Right renal pelvis (tissue), 4 donors: ENCODE results near the gene TBX18. TPM values are rescaled to one million over a fixed set of nuclear protein-coding genes. Genes with fewer than 3 reads are reported as not detected.

Source experiments
- DNase-seq, 4 donors: peaks; one replicate each; pipeline ENCODE4 v3.0.0-alpha.2; 2013; ENCODE audit warnings: low read depth in 4 of 4, low spot score in 3 of 4, missing footprints in 1 of 4
- polyA plus RNA-seq, 4 donors: library from polyadenylated mRNA; unstranded; fragments of 120-200 nt; gene quantifications; one replicate each; pipeline ENCODE4 v1.2.1, GENCODE V29; 2013; ENCODE audit not compliant: insufficient read length in 4 of 4

The TBX18 gene
- polyA plus RNA-seq, 4 donors, result 7.1 to 11.4 (median 10.0) TPM

GRCh38 chr6:84773431-84774156 lies 9.2 kb upstream of the TBX18 start:
- DNase-seq, result no peak

GRCh38 chr6:84773133-84773430 lies 8.7 kb upstream of the TBX18 start:
- DNase-seq, result no peak

- DNase-seq, result no peak
Measured at GRCh38 chr6:84772428-84773132, 8.2 kb upstream of the TBX18 start.

- DNase-seq, result no peak
Measured at GRCh38 chr6:84771756-84772356, 7.5 kb upstream of the TBX18 start.

- DNase-seq, result no peak
Measured at GRCh38 chr6:84771125-84771755, 6.8 kb upstream of the TBX18 start.

DNA sequence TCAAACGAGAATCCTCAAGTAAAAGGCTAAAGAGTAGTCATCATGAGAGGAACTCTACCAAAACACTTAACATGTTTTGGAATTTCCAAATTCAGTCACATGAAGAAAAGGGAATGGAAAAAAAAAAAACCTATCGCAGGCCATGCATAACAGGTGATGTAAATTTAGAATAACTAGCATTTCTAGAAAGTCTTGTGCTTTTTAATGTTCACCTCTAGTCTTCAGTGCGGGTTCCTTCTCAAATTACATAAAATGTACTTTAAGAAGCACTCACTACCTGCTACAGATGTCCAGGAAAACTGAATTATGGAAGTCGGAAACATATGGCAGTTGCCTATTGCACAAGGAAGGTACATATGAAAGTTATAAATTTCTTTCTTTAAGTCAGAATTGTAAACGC lies 6.1 kb upstream of the TBX18 start:
- DNase-seq, result no peak

DNA sequence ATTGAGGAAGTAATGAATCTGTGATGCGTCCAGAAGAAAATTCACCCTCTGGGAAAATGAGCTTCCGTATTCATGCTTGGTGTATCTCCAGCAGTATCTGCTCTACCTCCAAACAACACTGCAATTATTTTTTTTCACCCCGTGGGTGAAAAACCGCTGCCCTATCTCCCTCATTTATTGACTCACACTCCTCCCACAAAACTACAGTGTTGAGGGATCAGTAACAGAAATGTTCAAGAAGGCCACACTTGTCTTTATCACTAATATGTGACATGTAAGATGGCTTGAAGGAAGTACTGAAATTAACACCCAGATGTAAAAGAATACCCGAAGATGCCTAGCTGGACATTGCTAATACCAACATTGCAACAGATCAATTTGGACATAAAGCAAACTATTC lies 4.9 kb upstream of the TBX18 start:
- no peak for DNase-seq

GRCh38 chr6:84768442-84769174 lies 4.2 kb upstream of the TBX18 start:
- DNase-seq, result no peak

- DNase-seq, result no peak
Measured at GRCh38 chr6:84767526-84768201, 3.3 kb upstream of the TBX18 start.

DNA sequence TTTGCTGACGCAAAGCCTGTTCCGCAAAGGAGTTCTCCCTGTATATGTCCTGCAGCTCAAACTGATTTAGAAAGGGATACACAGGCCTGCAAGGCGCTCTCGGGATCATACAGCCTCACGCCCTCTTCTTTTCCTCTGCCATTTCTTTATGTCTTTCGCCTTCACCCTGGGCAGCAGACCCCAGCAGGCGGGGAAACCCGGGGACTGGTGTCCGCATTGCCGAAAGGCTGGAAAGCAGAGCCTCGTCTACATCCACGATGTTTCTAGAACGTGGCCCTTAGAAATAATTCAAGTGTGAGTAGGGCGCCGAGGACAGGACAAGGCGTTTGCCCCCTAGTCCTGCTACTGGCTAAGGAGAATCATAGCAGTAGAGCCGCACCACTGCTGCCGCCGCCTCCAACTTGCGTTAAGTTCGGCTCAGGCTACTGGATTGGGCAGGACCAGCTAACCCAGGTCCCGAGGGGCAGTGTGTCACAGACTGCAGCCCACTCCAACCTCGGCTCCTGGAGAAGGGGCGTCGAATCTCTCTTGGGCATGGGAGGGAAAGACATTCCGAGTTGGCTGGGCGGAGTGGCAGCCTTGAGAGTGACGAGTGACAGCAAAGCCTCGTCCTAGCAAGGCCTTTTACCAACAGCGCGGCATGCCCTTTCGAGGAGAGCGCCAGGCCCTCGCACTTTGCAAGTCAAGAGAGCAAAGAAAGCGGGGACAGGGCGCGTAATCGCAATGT lies 2.6 kb upstream of the TBX18 start:
- no peak for DNase-seq

DNA sequence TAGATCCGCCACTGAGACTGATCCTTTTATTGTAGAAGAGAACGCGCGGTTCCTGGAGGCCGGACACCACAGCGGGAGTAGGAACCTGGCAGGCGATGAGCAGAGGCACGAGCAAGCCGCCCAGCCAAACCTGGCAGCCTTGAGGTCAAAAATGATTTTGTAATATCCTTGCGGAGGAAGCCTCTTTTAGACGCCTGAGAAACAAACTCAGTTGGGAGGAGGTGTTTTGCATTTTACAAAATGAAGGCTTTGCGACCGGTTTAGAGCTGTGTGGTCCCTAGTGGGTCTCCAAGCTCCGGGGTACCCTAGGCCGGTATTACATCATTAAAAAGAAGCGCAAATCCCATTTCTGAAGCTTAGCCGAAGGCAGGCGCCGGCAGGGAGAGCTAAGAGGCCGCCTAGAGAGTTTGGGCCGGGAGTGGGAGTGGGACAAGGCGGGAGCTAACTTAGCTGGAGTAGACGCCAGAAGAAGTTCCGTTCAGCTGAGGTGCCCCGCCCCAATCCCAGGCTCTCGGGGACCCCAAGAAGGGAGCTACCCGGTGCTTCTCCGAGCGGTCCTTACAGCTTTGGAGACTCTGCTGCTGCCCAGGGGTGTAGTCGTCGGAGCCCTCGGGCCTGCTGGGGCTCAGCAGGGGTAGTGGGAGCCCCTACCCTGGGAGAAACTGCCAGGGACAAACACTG lies 1.9 kb upstream of the TBX18 start:
- no peak for DNase-seq

DNA sequence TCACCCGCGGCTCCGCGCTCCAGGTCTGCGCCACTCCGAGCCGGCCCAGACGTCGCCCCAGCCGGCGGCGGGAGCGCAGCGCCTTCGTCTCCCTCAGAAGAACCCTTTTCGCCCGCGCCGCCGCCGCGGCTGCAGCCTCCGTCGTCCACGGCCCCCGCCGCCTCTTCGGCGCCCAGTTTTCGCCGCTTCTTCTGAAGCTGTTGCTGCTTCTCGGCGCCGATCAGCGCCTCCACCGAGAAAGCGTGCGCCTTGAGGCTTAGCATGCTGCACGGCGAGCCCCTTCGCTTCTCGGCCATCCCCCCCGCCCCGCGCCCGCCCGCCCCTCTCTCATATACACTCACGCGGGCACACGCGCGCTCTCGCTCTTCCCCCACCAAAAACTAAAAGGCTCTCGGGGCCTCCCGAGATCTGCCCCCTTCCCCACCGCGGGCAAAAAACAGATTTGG lies 489 bp downstream of the TBX18 start:
- DNase-seq, result no peak

GRCh38 chr6:84763003-84763885 lies 1.2 kb downstream of the TBX18 start:
- DNase-seq, result no peak

- no peak for DNase-seq
Measured at GRCh38 chr6:84762220-84763002, 2.0 kb downstream of the TBX18 start.

GRCh38 chr6:84758486-84758885 lies 5.9 kb downstream of the TBX18 start:
- no peak for DNase-seq

GRCh38 chr6:84756877-84757276 lies 7.5 kb downstream of the TBX18 start:
- no peak for DNase-seq

- no peak for DNase-seq
Measured at GRCh38 chr6:84756466-84756865, 7.9 kb downstream of the TBX18 start.
